Right lobe of liver (tissue), 4 donors: ENCODE measurements around the gene NR2F1-AS1.

Experiments
- POLR2A ChIP-seq: fragments of 450-650 bp; IDR thresholded peaks from one replicate; pipeline ENCODE4 v1.6.1; 2017; ENCODE audit warnings: antibody characterized with exemption, mild to moderate bottlenecking
- TF ChIP-seq, protein P1 (sequence below), 4 donors: fragments of 200-600 bp in 3 of 4; fragments of 450-650 bp in 1 of 4; IDR thresholded peaks; one replicate each; pipeline versions ENCODE4 v1.5.1 to v1.8.0; 2016 to 2022; ENCODE audit warnings: antibody characterized with exemption in 4 of 4, mild to moderate bottlenecking in 2 of 4
- donor health status: DM: no; HTN: no; CAD: no.
- donor health status: DM: no; HTN: no; CAD: no.
- donor health status: DM: no; HTN: yes; CAD: no.

DNA sequence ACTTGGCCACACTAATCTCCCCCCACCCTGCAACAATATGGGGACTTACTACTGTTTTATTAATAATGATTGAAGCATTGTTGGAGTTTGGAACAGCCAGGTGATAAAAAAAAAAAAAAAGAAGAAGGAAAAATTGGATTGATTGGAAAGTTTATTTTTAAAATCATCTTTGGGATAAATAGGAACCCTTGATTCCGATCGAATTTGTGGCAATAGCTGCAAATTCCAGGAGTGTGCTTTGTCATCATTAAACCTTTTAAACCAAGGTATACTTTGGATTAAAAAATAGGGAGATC, 1.1 kb upstream of the NR2F1-AS1 start:
- TF ChIP-seq, protein P1, sequence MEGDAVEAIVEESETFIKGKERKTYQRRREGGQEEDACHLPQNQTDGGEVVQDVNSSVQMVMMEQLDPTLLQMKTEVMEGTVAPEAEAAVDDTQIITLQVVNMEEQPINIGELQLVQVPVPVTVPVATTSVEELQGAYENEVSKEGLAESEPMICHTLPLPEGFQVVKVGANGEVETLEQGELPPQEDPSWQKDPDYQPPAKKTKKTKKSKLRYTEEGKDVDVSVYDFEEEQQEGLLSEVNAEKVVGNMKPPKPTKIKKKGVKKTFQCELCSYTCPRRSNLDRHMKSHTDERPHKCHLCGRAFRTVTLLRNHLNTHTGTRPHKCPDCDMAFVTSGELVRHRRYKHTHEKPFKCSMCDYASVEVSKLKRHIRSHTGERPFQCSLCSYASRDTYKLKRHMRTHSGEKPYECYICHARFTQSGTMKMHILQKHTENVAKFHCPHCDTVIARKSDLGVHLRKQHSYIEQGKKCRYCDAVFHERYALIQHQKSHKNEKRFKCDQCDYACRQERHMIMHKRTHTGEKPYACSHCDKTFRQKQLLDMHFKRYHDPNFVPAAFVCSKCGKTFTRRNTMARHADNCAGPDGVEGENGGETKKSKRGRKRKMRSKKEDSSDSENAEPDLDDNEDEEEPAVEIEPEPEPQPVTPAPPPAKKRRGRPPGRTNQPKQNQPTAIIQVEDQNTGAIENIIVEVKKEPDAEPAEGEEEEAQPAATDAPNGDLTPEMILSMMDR (IDR thresholded peaks at IDR 0.05), result no peak
- TF ChIP-seq POLR2A, result no peak
